Lower leg skin (tissue), 3 donors: ENCODE data around the gene ST14.

Source experiments
- POLR2A ChIP-seq, 2 donors: fragments of 450-650 bp; IDR thresholded peaks; one replicate each; pipeline ENCODE4 v1.6.1; 2016 to 2017; ENCODE audit warnings: antibody characterized with exemption in 2 of 2, mild to moderate bottlenecking in 1 of 2, moderate library complexity in 1 of 2
- TF ChIP-seq, protein P1 (sequence below), 3 donors: fragments of 450-650 bp; IDR thresholded peaks; one replicate each; pipeline ENCODE4 v1.5.1; 2016; ENCODE audit warnings: antibody characterized with exemption in 3 of 3, mild to moderate bottlenecking in 3 of 3, moderate library complexity in 2 of 3

DNA sequence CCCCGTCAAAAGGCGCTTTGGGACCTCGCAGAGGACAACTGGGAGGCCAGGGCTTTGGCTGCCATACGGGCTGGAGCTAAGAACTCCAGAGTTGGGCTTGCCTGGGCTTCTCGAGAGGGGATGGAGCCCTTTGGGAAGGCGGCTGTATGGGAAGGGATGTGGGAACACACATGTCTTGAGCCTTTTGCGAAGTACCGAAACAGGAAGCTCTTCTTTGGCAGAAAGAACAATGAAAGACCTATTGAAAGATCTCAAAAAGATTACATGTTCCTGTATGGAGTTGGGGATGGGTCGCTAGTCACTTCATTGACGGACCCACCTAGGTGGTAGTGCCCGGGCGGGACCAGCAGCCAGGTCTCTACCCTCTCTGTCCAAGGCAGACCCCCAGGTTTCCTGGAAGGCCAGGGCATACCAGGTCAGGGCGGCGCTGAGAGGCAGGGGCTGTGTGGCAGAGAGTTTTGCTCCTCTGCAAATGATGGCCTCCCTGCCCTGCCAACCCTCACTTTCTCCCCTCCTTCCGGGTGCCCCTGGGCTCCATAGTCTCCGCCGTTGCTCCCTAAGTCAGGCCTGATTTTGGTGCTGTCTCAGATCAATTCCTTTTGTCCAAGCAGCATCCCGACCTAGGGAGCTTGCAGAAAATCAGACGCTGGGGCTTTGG, 1.0 kb downstream of the ST14 start:
- TF ChIP-seq POLR2A (IDR thresholded peaks at IDR 0.05): no peak
- TF ChIP-seq, protein P1, sequence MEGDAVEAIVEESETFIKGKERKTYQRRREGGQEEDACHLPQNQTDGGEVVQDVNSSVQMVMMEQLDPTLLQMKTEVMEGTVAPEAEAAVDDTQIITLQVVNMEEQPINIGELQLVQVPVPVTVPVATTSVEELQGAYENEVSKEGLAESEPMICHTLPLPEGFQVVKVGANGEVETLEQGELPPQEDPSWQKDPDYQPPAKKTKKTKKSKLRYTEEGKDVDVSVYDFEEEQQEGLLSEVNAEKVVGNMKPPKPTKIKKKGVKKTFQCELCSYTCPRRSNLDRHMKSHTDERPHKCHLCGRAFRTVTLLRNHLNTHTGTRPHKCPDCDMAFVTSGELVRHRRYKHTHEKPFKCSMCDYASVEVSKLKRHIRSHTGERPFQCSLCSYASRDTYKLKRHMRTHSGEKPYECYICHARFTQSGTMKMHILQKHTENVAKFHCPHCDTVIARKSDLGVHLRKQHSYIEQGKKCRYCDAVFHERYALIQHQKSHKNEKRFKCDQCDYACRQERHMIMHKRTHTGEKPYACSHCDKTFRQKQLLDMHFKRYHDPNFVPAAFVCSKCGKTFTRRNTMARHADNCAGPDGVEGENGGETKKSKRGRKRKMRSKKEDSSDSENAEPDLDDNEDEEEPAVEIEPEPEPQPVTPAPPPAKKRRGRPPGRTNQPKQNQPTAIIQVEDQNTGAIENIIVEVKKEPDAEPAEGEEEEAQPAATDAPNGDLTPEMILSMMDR (IDR thresholded peaks at IDR 0.05): no peak
